ENCODE measurements around the gene ST6GALNAC3. TPM values are rescaled to one million over a fixed set of nuclear protein-coding genes. Genes with fewer than 3 reads are reported as not detected.

ST6GALNAC3 gene
- polyA plus RNA-seq, 1 donor: 5.0 TPM

DNA sequence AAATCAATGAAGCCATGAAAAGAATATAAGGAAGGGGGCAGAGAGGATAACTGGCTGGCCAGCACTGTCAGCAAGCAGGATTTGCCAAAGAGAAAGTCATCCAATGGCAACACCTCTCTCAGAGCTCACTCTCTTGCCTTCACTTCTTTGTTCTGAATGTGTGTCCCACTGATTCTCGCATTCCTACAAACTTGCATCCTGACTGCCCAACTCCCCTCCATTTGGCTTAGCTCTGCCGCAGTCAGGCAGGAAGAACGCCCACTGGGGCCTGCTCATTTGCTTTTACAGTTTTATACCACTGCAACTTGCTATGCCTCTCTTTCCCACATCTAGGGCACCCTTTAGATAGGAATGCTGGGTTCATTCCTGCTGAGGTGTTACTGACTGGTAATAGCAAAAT, 428.6 kb downstream of the ST6GALNAC3 start:
- no peak for DNase-seq (ENCODE audit: low read depth)

- DNase-seq (ENCODE audit: low read depth): no peak
These were observed 429.2 kb downstream of the ST6GALNAC3 start for GRCh38 chr1:76503736-76504135.

GRCh38 chr1:76507376-76507775, 432.8 kb downstream of the ST6GALNAC3 start:
- no peak for DNase-seq (ENCODE audit: low read depth)

GRCh38 chr1:76508871-76509270, 434.3 kb downstream of the ST6GALNAC3 start:
- DNase-seq (ENCODE audit: low read depth): no peak

GRCh38 chr1:76510672-76511557, 436.4 kb downstream of the ST6GALNAC3 start:
- no peak for DNase-seq (ENCODE audit: low read depth)

DNA sequence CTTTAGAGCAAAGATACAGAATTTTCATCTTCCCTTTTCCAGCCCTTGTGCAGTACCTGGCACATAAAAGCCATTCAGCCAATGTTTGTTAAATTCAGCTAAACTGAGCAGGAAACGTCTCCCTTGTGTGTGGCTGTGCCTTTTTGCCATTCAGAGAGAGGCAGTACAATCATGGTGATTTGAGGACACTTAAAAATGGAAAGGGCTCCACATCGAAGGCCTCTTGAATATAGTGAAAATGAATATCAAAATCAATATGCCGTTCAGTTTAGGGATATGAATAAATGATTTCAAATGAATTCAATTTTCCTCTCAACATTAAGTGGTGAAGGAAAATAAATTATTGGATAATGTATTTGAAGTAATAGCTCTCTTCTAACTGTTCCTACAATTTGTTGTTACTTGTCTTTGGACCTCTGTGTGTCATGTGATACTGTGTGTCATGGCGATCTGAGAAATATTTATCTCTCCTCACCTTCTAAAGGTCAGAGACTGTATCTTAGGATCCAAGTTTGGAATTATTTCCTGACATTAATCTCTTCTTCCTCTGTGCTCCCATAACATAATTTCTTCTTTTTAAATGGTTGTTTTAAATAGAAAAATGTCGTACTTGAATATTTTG, 437.1 kb downstream of the ST6GALNAC3 start:
- no peak for DNase-seq (ENCODE audit: low read depth)

- no peak for DNase-seq (ENCODE audit: low read depth)
These were observed 456.4 kb downstream of the ST6GALNAC3 start for GRCh38 chr1:76530953-76531352.

GRCh38 chr1:76541618-76542017, 467.1 kb downstream of the ST6GALNAC3 start:
- DNase-seq (ENCODE audit: low read depth): no peak

DNA sequence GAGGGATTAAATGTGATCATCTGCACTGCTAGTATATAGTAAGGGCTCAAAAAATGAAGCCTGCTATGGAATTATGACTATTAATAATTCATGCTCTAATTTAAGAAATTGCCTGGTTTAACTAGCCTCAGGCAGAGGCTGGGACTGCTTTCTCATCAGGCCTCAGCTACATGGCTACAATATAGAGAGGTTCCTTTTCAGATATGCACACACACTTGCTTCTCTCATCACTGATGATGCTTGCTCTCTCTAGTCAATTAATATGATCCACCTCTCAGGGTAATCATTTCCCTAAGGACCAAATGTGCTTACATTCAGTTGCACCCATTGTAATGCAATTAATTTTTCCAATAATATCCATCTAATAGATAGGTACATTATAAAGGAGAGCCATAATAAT, 467.8 kb downstream of the ST6GALNAC3 start:
- DNase-seq (ENCODE audit: low read depth): no peak

GRCh38 chr1:76543495-76543894, 468.9 kb downstream of the ST6GALNAC3 start:
- no peak for DNase-seq (ENCODE audit: low read depth)

GRCh38 chr1:76546354-76546933, 471.9 kb downstream of the ST6GALNAC3 start:
- DNase-seq (ENCODE audit: low read depth): no peak

DNA sequence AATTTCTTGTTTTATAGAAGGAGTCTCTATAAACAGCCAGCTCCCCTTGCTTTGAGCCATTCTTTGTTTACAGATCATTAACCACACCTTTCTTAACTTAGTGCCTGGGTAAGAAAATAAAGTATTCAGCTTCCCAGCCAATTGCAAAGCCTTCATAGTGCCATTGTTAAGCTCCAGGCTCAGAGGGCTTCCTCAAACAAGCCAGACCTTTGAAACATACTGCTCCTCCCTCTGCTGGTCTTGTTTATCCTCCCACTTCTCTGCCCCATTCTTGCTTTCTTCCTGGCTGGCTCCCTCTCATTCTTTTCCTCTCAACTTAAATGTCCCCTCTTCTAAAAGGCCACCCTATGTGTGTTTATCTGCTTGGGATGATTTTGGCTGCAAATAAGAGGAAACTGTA, 473.4 kb downstream of the ST6GALNAC3 start:
- no peak for DNase-seq (ENCODE audit: low read depth)

DNA sequence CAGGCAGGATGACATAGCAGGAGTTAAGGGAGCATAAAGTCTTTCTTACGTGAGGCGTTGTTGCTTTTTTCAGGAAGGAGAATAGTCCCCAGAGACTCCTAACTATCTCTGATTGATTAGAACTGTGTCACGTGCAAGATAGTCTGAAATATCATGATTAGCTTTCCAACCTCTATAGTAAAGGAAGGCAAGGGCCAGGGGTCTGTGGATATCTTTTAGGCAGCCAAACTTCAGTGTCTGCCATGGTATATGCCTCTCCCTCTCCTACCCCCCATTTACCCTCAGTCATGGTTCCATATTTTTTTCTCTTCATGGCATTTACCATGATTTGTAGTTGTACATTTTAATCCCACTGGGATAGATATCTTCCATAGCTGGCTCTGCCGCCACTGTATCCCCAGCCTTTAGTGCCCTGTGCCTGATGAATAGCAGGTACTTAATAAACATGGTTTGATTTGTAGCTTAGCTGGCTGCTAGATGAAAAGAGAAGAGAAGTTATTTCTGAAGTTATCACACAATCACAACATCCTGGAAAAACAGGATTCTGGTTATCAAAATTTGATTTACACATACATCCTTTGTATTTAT, 474.1 kb downstream of the ST6GALNAC3 start:
- no peak for DNase-seq (ENCODE audit: low read depth)

- no peak for DNase-seq (ENCODE audit: low read depth)
These were observed 479.7 kb downstream of the ST6GALNAC3 start for GRCh38 chr1:76554283-76554682.

DNA sequence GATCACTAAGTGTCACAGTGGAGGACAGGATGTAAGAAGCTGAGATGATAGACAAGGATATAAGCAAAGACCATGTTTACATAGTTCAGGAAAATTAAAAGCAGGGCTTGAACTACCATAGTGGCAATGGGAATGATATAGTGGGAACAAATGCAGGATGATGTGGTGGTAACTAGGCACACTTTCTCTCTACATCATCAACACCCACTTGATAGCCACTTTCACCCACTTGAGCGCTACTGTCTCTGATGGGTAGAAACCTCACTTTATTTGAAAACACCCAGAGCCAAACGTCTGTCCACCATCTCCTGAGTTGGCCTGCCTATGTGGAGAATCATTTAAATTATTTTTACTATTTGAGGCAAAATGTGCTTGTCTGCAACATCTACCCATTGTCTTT, 487.7 kb downstream of the ST6GALNAC3 start:
- DNase-seq (ENCODE audit: low read depth): no peak

- no peak for DNase-seq (ENCODE audit: low read depth)
These were observed 494.2 kb downstream of the ST6GALNAC3 start for GRCh38 chr1:76568573-76569238.

- no peak for DNase-seq (ENCODE audit: low read depth)
These were observed 496.7 kb downstream of the ST6GALNAC3 start for GRCh38 chr1:76571248-76571647.

DNA sequence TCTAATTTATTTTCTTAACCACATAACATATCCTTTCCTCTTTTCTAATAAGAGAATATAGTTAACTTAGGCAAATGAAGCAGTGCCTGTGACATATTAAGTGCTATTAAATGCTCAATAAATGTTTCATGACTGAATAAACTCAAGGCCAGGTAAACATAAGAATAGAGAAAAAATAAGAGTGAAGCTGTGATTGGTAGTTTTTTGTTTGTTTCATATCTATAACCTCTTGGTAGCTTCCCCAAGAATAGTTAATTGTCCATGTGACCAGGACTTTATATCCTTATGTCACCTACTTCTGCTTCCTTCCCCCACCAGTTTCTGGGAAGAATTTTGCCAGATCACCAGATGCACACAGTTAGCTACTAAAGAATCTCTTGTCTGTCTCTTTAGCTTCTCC, 497.7 kb downstream of the ST6GALNAC3 start:
- no peak for DNase-seq (ENCODE audit: low read depth)

DNA sequence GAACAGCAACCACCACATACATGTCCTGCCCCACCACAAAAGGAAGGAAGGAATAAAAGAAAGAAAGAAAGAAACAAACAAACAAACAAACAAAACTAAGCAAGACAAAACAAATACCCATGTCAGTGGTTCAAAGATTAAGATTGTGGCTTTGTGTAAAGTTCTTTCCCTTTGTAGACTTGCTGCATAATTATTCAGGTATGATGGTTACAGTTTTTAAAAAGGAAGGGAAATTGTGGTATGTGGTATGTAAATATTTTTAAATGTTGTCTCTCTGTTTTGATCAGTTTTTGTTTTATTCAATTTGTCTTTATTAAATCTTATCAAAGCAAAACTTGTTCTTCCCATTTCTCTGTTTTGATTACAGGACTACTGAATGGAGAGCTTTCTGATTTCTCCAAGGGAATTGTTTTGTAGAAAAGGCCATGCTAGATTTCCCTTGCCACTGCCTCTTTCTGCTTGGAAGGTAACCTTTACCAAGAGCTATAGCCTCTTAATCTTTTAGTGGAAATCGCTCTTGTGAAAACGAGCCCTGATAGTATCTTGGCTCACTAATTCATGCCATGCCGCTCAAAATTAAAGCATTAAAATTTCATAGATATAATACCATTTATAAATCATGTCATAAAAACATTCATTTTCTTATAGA, 502.5 kb downstream of the ST6GALNAC3 start:
- DNase-seq (ENCODE audit: low read depth): no peak

- no peak for DNase-seq (ENCODE audit: low read depth)
These were observed 503.1 kb downstream of the ST6GALNAC3 start for GRCh38 chr1:76577525-76578185.

GRCh38 chr1:76580206-76580605, 505.7 kb downstream of the ST6GALNAC3 start:
- no peak for DNase-seq (ENCODE audit: low read depth)
